HCT116 (cell line): ENCODE data around the gene SMYD4. TPM values are rescaled to one million over a fixed set of nuclear protein-coding genes. Genes with fewer than 3 reads are reported as not detected.

Experiments
- ATAC-seq: fragments of 200-7000 bp; cut with Tn5 transposase; 2 replicates; pipeline ENCODE4 v1.9.1; 2020; ENCODE audit warnings: mild to moderate bottlenecking, moderate library complexity
- BruUV-seq: library from RNA; stranded (reverse); fragments of 400-500 nt; replicated peaks from 2 replicates; lab custom pipeline; 2021; lab: Mats Ljungman, UMichigan
- CTCF ChIA-PET: fragments of 300-600 bp; sonication (Branson Sonifier 250); formaldehyde crosslinking; loops from one replicate; lab custom pipeline; 2021; ENCODE audit warnings: antibody characterized with exemption; lab: Charles Lee
- POLR2A ChIA-PET: fragments of 300-600, 350-600 bp; sonication (Branson Sonifier 250); formaldehyde crosslinking; loops from one replicate; lab custom pipeline; 2021; ENCODE audit warnings: antibody characterized with exemption; lab: Charles Lee
- RAD21 ChIA-PET, 2 experiments: fragments of 300-600 bp; sonication (Branson Sonifier 250); formaldehyde crosslinking; loops; one replicate each; lab custom pipeline; 2023; ENCODE audit warnings: low total read pairs in 2 of 2; ENCODE audit not compliant: uncharacterized antibody in 2 of 2, unreplicated experiment in 2 of 2, low non-redundant PET in 1 of 2; lab: Charles Lee
- DNase-seq: peaks from one replicate; pipeline ENCODE4 v3.0.0-alpha.2; 2010; ENCODE audit warnings: low read depth, low spot score
- H2AFZ ChIP-seq: fragments of 200-600 bp; shearing (Covaris generic), sonication (generic); 2 replicates; pipeline ENCODE4 v1.6.1; 2017; ENCODE audit warnings: low read depth, mixed run types, mixed read lengths, antibody characterized with exemption, low read length; ENCODE audit not compliant: poor library complexity, severe bottlenecking
- H3K27ac ChIP-seq: 2 replicates; pipeline ENCODE4 v1.5.1; 2012; ENCODE audit warnings: low read depth, low read length
- H3K27me3 ChIP-seq: fragments of 200-600 bp; sonication (generic); 2 replicates; pipeline ENCODE4 v1.6.1; 2016; ENCODE audit warnings: mixed run types, low read length, mixed read lengths; ENCODE audit not compliant: insufficient read depth
- H3K36me3 ChIP-seq, 2 experiments: fragments of 200-500 bp in 1 of 2; fragments of 200-600 bp in 1 of 2; sonication (Bioruptor generic) in 1 of 2; sonication (generic) in 1 of 2; 2 replicates each; pipeline versions ENCODE4 v1.5.1 to v1.6.1; 2014 to 2016; ENCODE audit warnings: low read length in 2 of 2, inconsistent platforms in 1 of 2, mixed read lengths in 1 of 2, mixed run types in 1 of 2; ENCODE audit not compliant: insufficient read depth in 2 of 2, control insufficient read depth in 1 of 2
- H3K4me1 ChIP-seq, 2 experiments: fragments of 200-600 bp in 1 of 2; sonication (generic) in 1 of 2; 2 replicates each; pipeline versions ENCODE4 v1.5.1 to v1.6.1; 2012 to 2017; ENCODE audit warnings: low read length in 2 of 2, inconsistent platforms in 1 of 2, mild to moderate bottlenecking in 1 of 2, mixed read lengths in 1 of 2, mixed run types in 1 of 2, moderate library complexity in 1 of 2; ENCODE audit not compliant: insufficient read depth in 2 of 2, control insufficient read depth in 1 of 2
- H3K4me2 ChIP-seq: fragments of 200-600 bp; sonication (generic); 2 replicates; pipeline ENCODE4 v1.6.1; 2017; ENCODE audit warnings: mixed run types, low read length, mixed read lengths
- H3K4me3 ChIP-seq, 2 experiments: fragments of 200-600 bp in 1 of 2; sonication (generic) in 1 of 2; replicated peaks in 1 of 2; 2 replicates each; pipeline ENCODE4 v1.5.1; 2011 to 2016; ENCODE audit warnings: low read length in 2 of 2, control low read depth in 1 of 2, low read depth in 1 of 2, mild to moderate bottlenecking in 1 of 2, mixed read lengths in 1 of 2, mixed run types in 1 of 2
- H3K79me2 ChIP-seq: fragments of 200-600 bp; sonication (generic); 2 replicates; pipeline ENCODE4 v1.6.1; 2017; ENCODE audit warnings: mild to moderate bottlenecking, mixed run types, low read length, moderate library complexity, mixed read lengths; ENCODE audit not compliant: insufficient read depth
- H3K9ac ChIP-seq: fragments of 200-600 bp; sonication (generic); 2 replicates; pipeline ENCODE4 v1.6.1; 2016; ENCODE audit warnings: low read length, mixed read lengths
- H3K9me2 ChIP-seq: fragments of 200-600 bp; sonication (generic), shearing (Covaris generic); 2 replicates; pipeline ENCODE4 v1.6.1; 2017; ENCODE audit warnings: mixed run types, mild to moderate bottlenecking, moderate library complexity; ENCODE audit not compliant: insufficient read depth
- H3K9me3 ChIP-seq, 2 experiments: fragments of 200-500 bp in 1 of 2; fragments of 200-600 bp in 1 of 2; sonication (Bioruptor generic) in 1 of 2; sonication (generic) in 1 of 2; 2 replicates each; pipeline ENCODE4 v1.6.1; 2014 to 2017; ENCODE audit warnings: low read length in 2 of 2, mixed read lengths in 2 of 2, inconsistent platforms in 1 of 2, low read depth in 1 of 2, mild to moderate bottlenecking in 1 of 2, mixed run types in 1 of 2, moderate library complexity in 1 of 2; ENCODE audit not compliant: control insufficient read depth in 1 of 2, insufficient read depth in 1 of 2
- H4K20me1 ChIP-seq: fragments of 200-600 bp; sonication (generic), shearing (Covaris generic); 2 replicates; pipeline ENCODE4 v1.6.1; 2017; ENCODE audit warnings: mixed run types, mild to moderate bottlenecking, moderate library complexity; ENCODE audit not compliant: insufficient read depth
- CBX3 ChIP-seq: IDR thresholded peaks from 2 replicates; pipeline ENCODE4 v1.6.1; 2012; ENCODE audit warnings: low read depth
- CEBPB ChIP-seq: IDR thresholded peaks from 2 replicates; pipeline ENCODE4 v1.6.1; 2012; ENCODE audit warnings: low read depth
- EGR1 ChIP-seq: IDR thresholded peaks from 2 replicates; pipeline ENCODE4 v1.6.1; 2012; ENCODE audit warnings: low read depth
- ELF1 ChIP-seq: IDR thresholded peaks from 2 replicates; pipeline ENCODE4 v1.6.1; 2012; ENCODE audit warnings: low read depth, borderline replicate concordance
- EZH2 ChIP-seq: fragments of 200-600 bp; sonication (generic); IDR thresholded peaks from 2 replicates; pipeline ENCODE4 v1.6.1; 2017; ENCODE audit warnings: antibody characterized with exemption, mixed run types
- EZH2phosphoT487 ChIP-seq: fragments of 200-600 bp; IDR thresholded peaks from 2 replicates; pipeline ENCODE4 v1.6.1; 2018; ENCODE audit warnings: antibody characterized with exemption, borderline replicate concordance
- FOSL1 ChIP-seq: IDR thresholded peaks from 2 replicates; pipeline ENCODE4 v1.6.1; 2012; ENCODE audit warnings: low read depth
- POLR2A ChIP-seq: IDR thresholded peaks from 2 replicates; pipeline ENCODE4 v1.7.0; 2011; ENCODE audit warnings: borderline replicate concordance; ENCODE audit not compliant: insufficient read depth, insufficient read length; ENCODE audit errors: extremely low read depth
- POLR2AphosphoS5 ChIP-seq: IDR thresholded peaks from 2 replicates; pipeline ENCODE4 v1.6.1; 2011; ENCODE audit warnings: mild to moderate bottlenecking, low read depth, low read length, moderate library complexity
- RAD21 ChIP-seq: IDR thresholded peaks from 2 replicates; pipeline ENCODE4 v1.6.1; 2012; ENCODE audit warnings: low read depth, mild to moderate bottlenecking
- SIN3A ChIP-seq: IDR thresholded peaks from 2 replicates; pipeline ENCODE4 v1.6.1; 2012; ENCODE audit warnings: low read depth
- SP1 ChIP-seq: IDR thresholded peaks from 2 replicates; pipeline ENCODE4 v1.6.1; 2012; ENCODE audit warnings: low read depth
- TCF7L2 ChIP-seq: IDR thresholded peaks from 2 replicates; pipeline ENCODE4 v1.7.0; 2011; ENCODE audit warnings: borderline replicate concordance, inconsistent platforms; ENCODE audit not compliant: insufficient read depth, insufficient read length; ENCODE audit errors: extremely low read depth
- YY1 ChIP-seq: IDR thresholded peaks from 2 replicates; pipeline ENCODE4 v1.6.1; 2011; ENCODE audit warnings: low read length, low read depth, moderate library complexity, mild to moderate bottlenecking; ENCODE audit not compliant: insufficient replicate concordance; ENCODE audit errors: extremely low read depth
- ZBTB33 ChIP-seq: IDR thresholded peaks from 2 replicates; pipeline ENCODE4 v1.6.1; 2011; ENCODE audit warnings: mild to moderate bottlenecking, low read length, moderate library complexity; ENCODE audit not compliant: insufficient replicate concordance; ENCODE audit errors: extremely low read depth
- ZFX ChIP-seq: fragments of 450-650 bp; IDR thresholded peaks from 2 replicates; pipeline ENCODE4 v1.6.1; 2017
- ZNF274 ChIP-seq: fragments of 200-500 bp; sonication (Bioruptor generic); IDR thresholded peaks from 2 replicates; pipeline ENCODE4 v1.6.1; 2014; ENCODE audit warnings: mild to moderate bottlenecking, low read depth, low read length, inconsistent platforms
- intact Hi-C: fragments of 100-400 bp; cut with micrococcal nuclease; formaldehyde crosslinking; loops from 2 replicates; pipeline ENCODE4 v1.10.0; 2022
- total RNA-seq: library from RNA; stranded (reverse); gene quantifications from one replicate; pipeline ENCODE4 v1.2.1, GENCODE V29; 2021; ENCODE audit not compliant: unreplicated experiment
- TF ChIP-seq, protein P1 (sequence below): IDR thresholded peaks from 2 replicates; pipeline ENCODE4 v1.6.1; 2012
- TF ChIP-seq, protein P2 (sequence below): IDR thresholded peaks from 2 replicates; pipeline ENCODE4 v1.6.1; 2012
- TF ChIP-seq, protein P3 (sequence below): IDR thresholded peaks from 2 replicates; pipeline ENCODE4 v1.6.1; 2012; ENCODE audit warnings: low read depth

SMYD4 gene
- total RNA-seq, 1 experiment from 2014 or later, result 16.9 TPM

- DNase-seq (no peak), ATAC-seq (no peak)
- RAD21 ChIA-PET, result no interaction called here
- Histone ChIP-seq H3K4me1 (peaks cover 0 to 4% of the 10 kb centered on the region in 2 experiments; a peak in 2 of 4 replicates), H3K4me2 (no peak overlapping the region), H3K9ac (no peak overlapping the region), H3K9me3 (no peaks in the 10 kb centered on the region), H3K4me3 (no peak overlapping the region), H2AFZ (no peak overlapping the region), H3K9me2 (no peaks in the 10 kb centered on the region), H3K27me3 (no peaks in the 10 kb centered on the region), H3K36me3 (no peaks in the 10 kb centered on the region), H3K79me2 (no peaks in the 10 kb centered on the region), H4K20me1 (no peaks in the 10 kb centered on the region), H3K27ac (no peak overlapping the region)
- no TSS peak for BruUV-seq
- TF ChIP-seq YY1 (no peak), ZFX (no peak), ZBTB33 (no peak), ELF1 (no peak), EZH2 (no peak), POLR2A (no peak), ZNF274 (no peak), EZH2phosphoT487 (no peak), POLR2AphosphoS5 (no peak), TCF7L2 (no peak), CEBPB (no peak), EGR1 (no peak), CBX3 (no peak), SP1 (no peak), SIN3A (no peak), FOSL1 (no peak), RAD21 (no peak)
- TF ChIP-seq, protein P1, sequence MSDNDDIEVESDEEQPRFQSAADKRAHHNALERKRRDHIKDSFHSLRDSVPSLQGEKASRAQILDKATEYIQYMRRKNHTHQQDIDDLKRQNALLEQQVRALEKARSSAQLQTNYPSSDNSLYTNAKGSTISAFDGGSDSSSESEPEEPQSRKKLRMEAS, result no peak
- TF ChIP-seq, protein P2, sequence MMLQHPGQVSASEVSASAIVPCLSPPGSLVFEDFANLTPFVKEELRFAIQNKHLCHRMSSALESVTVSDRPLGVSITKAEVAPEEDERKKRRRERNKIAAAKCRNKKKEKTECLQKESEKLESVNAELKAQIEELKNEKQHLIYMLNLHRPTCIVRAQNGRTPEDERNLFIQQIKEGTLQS, result no peak
- TF ChIP-seq, protein P3, sequence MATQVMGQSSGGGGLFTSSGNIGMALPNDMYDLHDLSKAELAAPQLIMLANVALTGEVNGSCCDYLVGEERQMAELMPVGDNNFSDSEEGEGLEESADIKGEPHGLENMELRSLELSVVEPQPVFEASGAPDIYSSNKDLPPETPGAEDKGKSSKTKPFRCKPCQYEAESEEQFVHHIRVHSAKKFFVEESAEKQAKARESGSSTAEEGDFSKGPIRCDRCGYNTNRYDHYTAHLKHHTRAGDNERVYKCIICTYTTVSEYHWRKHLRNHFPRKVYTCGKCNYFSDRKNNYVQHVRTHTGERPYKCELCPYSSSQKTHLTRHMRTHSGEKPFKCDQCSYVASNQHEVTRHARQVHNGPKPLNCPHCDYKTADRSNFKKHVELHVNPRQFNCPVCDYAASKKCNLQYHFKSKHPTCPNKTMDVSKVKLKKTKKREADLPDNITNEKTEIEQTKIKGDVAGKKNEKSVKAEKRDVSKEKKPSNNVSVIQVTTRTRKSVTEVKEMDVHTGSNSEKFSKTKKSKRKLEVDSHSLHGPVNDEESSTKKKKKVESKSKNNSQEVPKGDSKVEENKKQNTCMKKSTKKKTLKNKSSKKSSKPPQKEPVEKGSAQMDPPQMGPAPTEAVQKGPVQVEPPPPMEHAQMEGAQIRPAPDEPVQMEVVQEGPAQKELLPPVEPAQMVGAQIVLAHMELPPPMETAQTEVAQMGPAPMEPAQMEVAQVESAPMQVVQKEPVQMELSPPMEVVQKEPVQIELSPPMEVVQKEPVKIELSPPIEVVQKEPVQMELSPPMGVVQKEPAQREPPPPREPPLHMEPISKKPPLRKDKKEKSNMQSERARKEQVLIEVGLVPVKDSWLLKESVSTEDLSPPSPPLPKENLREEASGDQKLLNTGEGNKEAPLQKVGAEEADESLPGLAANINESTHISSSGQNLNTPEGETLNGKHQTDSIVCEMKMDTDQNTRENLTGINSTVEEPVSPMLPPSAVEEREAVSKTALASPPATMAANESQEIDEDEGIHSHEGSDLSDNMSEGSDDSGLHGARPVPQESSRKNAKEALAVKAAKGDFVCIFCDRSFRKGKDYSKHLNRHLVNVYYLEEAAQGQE, result no peak
- CTCF ChIA-PET, result no interaction called here
- POLR2A ChIA-PET, result interaction anchor here (1.2 kb wide), 1 partner anchor 27 kb away, joined by 4 read pairs; no protein-coding TSS in a partner anchor
- intact Hi-C loops, result no loop called here
Observed at GRCh38 chr17:1746975-1747543, 82.6 kb downstream of the SMYD4 start.
